Measurements from ENCODE around the gene TAF11L13. TPM values are rescaled to one million over a fixed set of nuclear protein-coding genes. Genes with fewer than 3 reads are reported as not detected.
"Not testable (repeated sequence)": the region's sequence is repeated elsewhere in the genome, so short reads cannot be mapped to it uniquely, and the experiment has no call there.

The TAF11L13 gene
- total RNA-seq (not detected), total RNA-seq (0 reads per million in 172 experiments)
- polyA plus RNA-seq (2013, experiment 1 of 2) = not detected
- not detected for polyA plus RNA-seq (2013, experiment 2 of 2)

DNA sequence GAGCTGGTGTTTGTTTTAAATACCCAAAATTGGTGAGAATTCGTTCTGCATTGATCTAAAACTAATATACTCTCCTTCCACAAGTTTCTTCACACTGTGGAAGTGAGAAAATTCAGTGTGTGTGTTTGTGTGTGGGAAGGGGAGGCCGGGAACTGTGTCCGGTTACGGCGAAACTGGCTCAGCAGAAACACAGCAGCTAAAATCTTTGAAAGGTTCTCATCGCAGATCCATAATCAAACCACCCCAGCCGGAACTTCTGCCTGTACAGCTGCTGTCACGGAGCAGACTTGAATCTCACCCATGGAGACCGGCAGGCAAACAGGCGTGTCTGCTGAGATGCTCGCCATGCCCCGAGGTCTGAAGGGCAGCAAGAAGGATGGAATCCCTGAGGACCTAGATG, at the start of gene TAF11L13:
TAF11L13 (plus strand) TSS at position 301 of the 400 bp plus-strand sequence.
- POLR2A ChIA-PET; H3K27me3 ChIP-seq (ENCODE audit: control insufficient read depth in 1 of 2, insufficient read depth in 2 of 2, low read length in 2 of 2); H3K4me3 Mint-ChIP-seq; DNase-seq; H3K27ac ChIP-seq (ENCODE audit: low read depth in 1 of 2, low read length in 2 of 2); intact Hi-C loops (cut with DNase I, micrococcal nuclease); H3K27me3 Mint-ChIP-seq; H3K36me3 ChIP-seq (ENCODE audit: insufficient read depth, low read length); H3K27ac Mint-ChIP-seq; ATAC-seq (ENCODE audit: poor library complexity); CTCF ChIA-PET; H3K4me1 ChIP-seq (ENCODE audit: insufficient read depth, low read length); H3K36me3 Mint-ChIP-seq (ENCODE audit: low read depth); H3K4me3 ChIP-seq (ENCODE audit: low read length); H3K4me1 Mint-ChIP-seq (ENCODE audit: low read depth); H3K9me3 ChIP-seq (ENCODE audit: control insufficient read depth in 1 of 2, insufficient read depth in 1 of 2, low read length in 2 of 2); H3K9me3 Mint-ChIP-seq: not testable (repeated sequence)

- H3K4me1 ChIP-seq (ENCODE audit: insufficient read depth, low read length); H3K9me3 Mint-ChIP-seq; POLR2A ChIA-PET; DNase-seq; H3K27me3 Mint-ChIP-seq; H3K36me3 ChIP-seq (ENCODE audit: insufficient read depth, low read length); H3K4me3 ChIP-seq (ENCODE audit: low read length); H3K27me3 ChIP-seq (ENCODE audit: control insufficient read depth in 1 of 2, insufficient read depth in 2 of 2, low read length in 2 of 2); H3K27ac Mint-ChIP-seq; intact Hi-C loops (cut with DNase I, micrococcal nuclease); H3K36me3 Mint-ChIP-seq (ENCODE audit: low read depth); ATAC-seq (ENCODE audit: poor library complexity); CTCF ChIA-PET; H3K27ac ChIP-seq (ENCODE audit: low read depth in 1 of 2, low read length in 2 of 2); H3K4me1 Mint-ChIP-seq (ENCODE audit: low read depth); H3K4me3 Mint-ChIP-seq; H3K9me3 ChIP-seq (ENCODE audit: control insufficient read depth in 1 of 2, insufficient read depth in 1 of 2, low read length in 2 of 2): not testable (repeated sequence)
Observed at GRCh38 chr5:17585658-17586057, 46.2 kb upstream of the TAF11L13 start, which contains the start of gene TAF11L7. Gene TAF11L7 (minus strand): TSS chr5:17585758.

GRCh38 chr5:17590860-17591259, 41.0 kb upstream of the TAF11L13 start, which contains the start of gene TAF11L8:
Gene TAF11L8 (minus strand): TSS chr5:17590960.
- H3K9me3 ChIP-seq (ENCODE audit: control insufficient read depth in 1 of 2, insufficient read depth in 1 of 2, low read length in 2 of 2); H3K4me1 ChIP-seq (ENCODE audit: insufficient read depth, low read length); H3K4me1 Mint-ChIP-seq (ENCODE audit: low read depth); intact Hi-C loops (cut with DNase I, micrococcal nuclease); H3K36me3 ChIP-seq (ENCODE audit: insufficient read depth, low read length); ATAC-seq (ENCODE audit: poor library complexity); H3K27ac Mint-ChIP-seq; H3K9me3 Mint-ChIP-seq; CTCF ChIA-PET; H3K36me3 Mint-ChIP-seq (ENCODE audit: low read depth); H3K4me3 Mint-ChIP-seq; H3K27me3 Mint-ChIP-seq; POLR2A ChIA-PET; H3K4me3 ChIP-seq (ENCODE audit: low read length); H3K27me3 ChIP-seq (ENCODE audit: control insufficient read depth in 1 of 2, insufficient read depth in 2 of 2, low read length in 2 of 2); H3K27ac ChIP-seq (ENCODE audit: low read depth in 1 of 2, low read length in 2 of 2); DNase-seq: not testable (repeated sequence)

- DNase-seq; intact Hi-C loops (cut with DNase I, micrococcal nuclease); ATAC-seq (ENCODE audit: poor library complexity): not testable (repeated sequence)
Observed at GRCh38 chr5:17594255-17594654, 37.6 kb upstream of the TAF11L13 start, which contains the start of gene TAF11L9. Gene TAF11L9 (minus strand): TSS chr5:17594394.

GRCh38 chr5:17597728-17598127, 34.2 kb upstream of the TAF11L13 start, which contains the start of gene TAF11L10:
Gene TAF11L10 (minus strand): TSS chr5:17597828.
- H3K27ac Mint-ChIP-seq; H3K9me3 ChIP-seq (ENCODE audit: control insufficient read depth in 1 of 2, insufficient read depth in 1 of 2, low read length in 2 of 2); POLR2A ChIA-PET; H3K4me1 ChIP-seq (ENCODE audit: insufficient read depth, low read length); H3K27me3 ChIP-seq (ENCODE audit: control insufficient read depth in 1 of 2, insufficient read depth in 2 of 2, low read length in 2 of 2); H3K27ac ChIP-seq (ENCODE audit: low read depth in 1 of 2, low read length in 2 of 2); DNase-seq; intact Hi-C loops (cut with DNase I, micrococcal nuclease); H3K9me3 Mint-ChIP-seq; H3K36me3 Mint-ChIP-seq (ENCODE audit: low read depth); H3K4me3 Mint-ChIP-seq; ATAC-seq (ENCODE audit: poor library complexity); H3K4me1 Mint-ChIP-seq (ENCODE audit: low read depth); H3K36me3 ChIP-seq (ENCODE audit: insufficient read depth, low read length); H3K4me3 ChIP-seq (ENCODE audit: low read length); CTCF ChIA-PET; H3K27me3 Mint-ChIP-seq: not testable (repeated sequence)

More at GRCh38 chr5:17594255-17594654, 37.6 kb upstream of the TAF11L13 start, which contains the start of gene TAF11L9:
- H3K27ac Mint-ChIP-seq; H3K36me3 Mint-ChIP-seq (ENCODE audit: low read depth); H3K4me3 ChIP-seq (ENCODE audit: low read length); H3K27me3 ChIP-seq (ENCODE audit: control insufficient read depth in 1 of 2, insufficient read depth in 2 of 2, low read length in 2 of 2); CTCF ChIA-PET; H3K36me3 ChIP-seq (ENCODE audit: insufficient read depth, low read length); H3K9me3 ChIP-seq (ENCODE audit: control insufficient read depth in 1 of 2, insufficient read depth in 1 of 2, low read length in 2 of 2); H3K4me1 ChIP-seq (ENCODE audit: insufficient read depth, low read length); H3K4me3 Mint-ChIP-seq; H3K9me3 Mint-ChIP-seq; H3K27ac ChIP-seq (ENCODE audit: low read depth in 1 of 2, low read length in 2 of 2); POLR2A ChIA-PET; H3K27me3 Mint-ChIP-seq; H3K4me1 Mint-ChIP-seq (ENCODE audit: low read depth): not testable (repeated sequence)

DNA sequence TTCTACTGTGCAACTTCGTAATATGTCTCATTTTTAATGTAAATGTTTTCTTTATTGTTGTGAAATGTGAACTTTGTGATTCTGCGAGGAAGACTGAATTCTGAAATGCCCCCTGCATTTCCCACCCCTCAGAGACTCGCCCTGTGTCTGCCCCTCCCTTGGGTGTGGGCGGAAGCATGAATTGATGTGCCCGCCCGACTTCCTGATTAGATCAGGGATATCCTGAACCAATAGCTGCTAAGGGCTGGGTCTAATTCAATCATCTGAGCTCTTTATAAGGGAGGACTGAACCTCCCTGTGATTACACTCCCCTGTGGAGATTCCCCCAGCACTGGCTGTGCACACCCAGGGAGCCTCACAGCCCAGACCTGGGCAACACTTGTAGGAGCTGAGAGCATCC, 28.0 kb upstream of the TAF11L13 start, which contains the start of gene TAF11L11:
TAF11L11 (plus strand) TSS at position 304 of the 400 bp plus-strand sequence.
- H3K4me3 ChIP-seq (ENCODE audit: low read length); H3K4me1 ChIP-seq (ENCODE audit: insufficient read depth, low read length); POLR2A ChIA-PET; H3K4me1 Mint-ChIP-seq (ENCODE audit: low read depth); DNase-seq; H3K27ac ChIP-seq (ENCODE audit: low read depth in 1 of 2, low read length in 2 of 2); H3K4me3 Mint-ChIP-seq; H3K27me3 ChIP-seq (ENCODE audit: control insufficient read depth in 1 of 2, insufficient read depth in 2 of 2, low read length in 2 of 2); H3K36me3 ChIP-seq (ENCODE audit: insufficient read depth, low read length); H3K27ac Mint-ChIP-seq; intact Hi-C loops (cut with DNase I, micrococcal nuclease); H3K36me3 Mint-ChIP-seq (ENCODE audit: low read depth); CTCF ChIA-PET; H3K9me3 Mint-ChIP-seq; H3K27me3 Mint-ChIP-seq; ATAC-seq (ENCODE audit: poor library complexity): not testable (repeated sequence)
- H3K9me3 ChIP-seq (ENCODE audit: control insufficient read depth in 1 of 2, insufficient read depth in 1 of 2, low read length in 2 of 2) = peaks cover 0 to 10% of the 10 kb centered on the region in 2 experiments

All from CD4-positive, alpha-beta T cell (primary cell).